ENCODE measurements around the gene SLC4A1. TPM values are rescaled to one million over a fixed set of nuclear protein-coding genes. Genes with fewer than 3 reads are reported as not detected.

Gene SLC4A1
- total RNA-seq, 4 donors from 2014 or later: 0.16 to 1.2 (median 0.56) TPM

DNA sequence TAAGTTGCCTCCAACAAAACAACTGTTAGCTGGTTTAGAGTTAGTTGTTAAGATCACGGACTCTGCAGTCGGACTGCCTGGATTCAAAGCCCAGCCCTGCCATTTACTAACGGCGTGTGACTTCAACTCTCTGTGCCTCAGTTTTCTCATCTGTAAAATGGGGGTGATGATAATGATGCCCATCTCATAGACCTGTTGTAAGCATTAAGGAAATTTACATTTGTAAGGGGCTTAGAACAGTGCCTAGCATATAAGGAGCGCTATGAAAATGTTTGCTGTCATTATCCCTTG is 825 bp downstream of the SLC4A1 start:
- TF ChIP-seq, protein P1, sequence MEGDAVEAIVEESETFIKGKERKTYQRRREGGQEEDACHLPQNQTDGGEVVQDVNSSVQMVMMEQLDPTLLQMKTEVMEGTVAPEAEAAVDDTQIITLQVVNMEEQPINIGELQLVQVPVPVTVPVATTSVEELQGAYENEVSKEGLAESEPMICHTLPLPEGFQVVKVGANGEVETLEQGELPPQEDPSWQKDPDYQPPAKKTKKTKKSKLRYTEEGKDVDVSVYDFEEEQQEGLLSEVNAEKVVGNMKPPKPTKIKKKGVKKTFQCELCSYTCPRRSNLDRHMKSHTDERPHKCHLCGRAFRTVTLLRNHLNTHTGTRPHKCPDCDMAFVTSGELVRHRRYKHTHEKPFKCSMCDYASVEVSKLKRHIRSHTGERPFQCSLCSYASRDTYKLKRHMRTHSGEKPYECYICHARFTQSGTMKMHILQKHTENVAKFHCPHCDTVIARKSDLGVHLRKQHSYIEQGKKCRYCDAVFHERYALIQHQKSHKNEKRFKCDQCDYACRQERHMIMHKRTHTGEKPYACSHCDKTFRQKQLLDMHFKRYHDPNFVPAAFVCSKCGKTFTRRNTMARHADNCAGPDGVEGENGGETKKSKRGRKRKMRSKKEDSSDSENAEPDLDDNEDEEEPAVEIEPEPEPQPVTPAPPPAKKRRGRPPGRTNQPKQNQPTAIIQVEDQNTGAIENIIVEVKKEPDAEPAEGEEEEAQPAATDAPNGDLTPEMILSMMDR (IDR thresholded peaks at IDR 0.05): no peak
- ATAC-seq (ENCODE audit: low FRiP score) (no peak), DNase-seq (ENCODE audit: low spot score) (no peak)

DNA sequence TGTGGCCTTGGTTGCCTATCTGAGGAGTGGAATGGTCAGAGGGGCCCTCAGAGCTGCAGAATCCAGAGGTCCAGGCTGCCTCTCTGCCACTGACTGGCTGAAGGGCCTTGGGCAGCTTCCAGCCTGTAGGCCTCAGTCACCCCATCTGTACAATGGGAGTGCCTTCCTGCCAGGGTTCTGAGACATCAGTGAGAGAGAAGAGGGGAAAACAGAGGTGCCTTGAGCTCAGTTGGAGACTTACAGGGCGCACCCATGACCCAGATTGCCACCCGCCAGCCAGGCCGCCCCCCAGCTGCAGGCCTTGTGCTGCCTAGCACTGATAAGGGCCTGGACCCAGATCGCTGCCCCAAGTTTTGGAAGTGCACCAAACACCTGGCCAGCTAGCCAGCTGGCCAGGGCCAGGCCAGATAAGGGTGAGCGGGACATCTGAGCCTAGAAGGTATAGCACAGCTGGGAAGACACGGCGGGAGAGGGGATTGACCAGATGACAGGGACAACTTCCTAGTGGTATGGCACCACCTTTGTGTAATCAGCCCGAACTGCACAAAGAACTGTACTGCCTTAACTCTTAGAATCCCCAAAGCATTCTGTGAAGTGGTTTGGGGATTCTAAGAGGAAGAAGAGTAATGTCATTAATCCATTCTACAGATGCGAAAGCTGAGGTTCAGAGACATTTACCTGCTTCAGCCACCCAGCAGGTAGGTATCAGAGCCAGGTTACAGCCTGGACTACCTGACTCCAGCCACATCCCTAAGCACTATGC is 1.4 kb downstream of the SLC4A1 start:
- TF ChIP-seq, protein P1 (IDR thresholded peaks at IDR 0.05): no peak
- DNase-seq (ENCODE audit: low spot score): no peak
- no peak for ATAC-seq (ENCODE audit: low FRiP score)

DNA sequence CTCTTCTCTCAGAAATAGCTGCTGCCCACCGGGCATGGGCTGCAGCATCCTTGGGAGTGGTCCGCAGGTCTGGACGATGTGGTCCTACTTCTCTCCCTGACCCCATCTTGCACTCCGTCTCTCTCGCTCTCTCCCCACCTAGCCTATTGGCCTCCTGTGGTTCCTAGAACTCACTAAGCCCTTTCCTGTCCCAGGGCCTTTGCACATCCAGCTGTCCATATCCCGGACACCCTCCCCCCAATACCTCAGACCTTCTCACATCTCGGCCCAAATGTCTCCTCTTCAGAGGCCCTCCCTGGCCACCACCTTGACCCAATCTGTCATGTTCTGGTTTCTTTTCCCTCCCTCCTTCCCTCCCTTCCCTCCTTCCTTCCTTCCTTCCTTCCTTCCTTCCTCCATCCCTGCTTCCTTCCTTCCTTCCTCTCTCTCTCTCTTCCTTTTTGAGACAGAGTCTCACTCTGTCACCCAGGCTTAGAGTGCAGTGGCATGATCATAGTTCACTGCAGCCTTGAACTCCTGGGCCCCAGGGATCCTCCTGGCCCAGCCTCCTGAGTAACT is 4.5 kb downstream of the SLC4A1 start:
- DNase-seq (ENCODE audit: low spot score) (no peak), ATAC-seq (ENCODE audit: low FRiP score) (no peak)
- TF ChIP-seq, protein P1 (IDR thresholded peaks at IDR 0.05): no peak

DNA sequence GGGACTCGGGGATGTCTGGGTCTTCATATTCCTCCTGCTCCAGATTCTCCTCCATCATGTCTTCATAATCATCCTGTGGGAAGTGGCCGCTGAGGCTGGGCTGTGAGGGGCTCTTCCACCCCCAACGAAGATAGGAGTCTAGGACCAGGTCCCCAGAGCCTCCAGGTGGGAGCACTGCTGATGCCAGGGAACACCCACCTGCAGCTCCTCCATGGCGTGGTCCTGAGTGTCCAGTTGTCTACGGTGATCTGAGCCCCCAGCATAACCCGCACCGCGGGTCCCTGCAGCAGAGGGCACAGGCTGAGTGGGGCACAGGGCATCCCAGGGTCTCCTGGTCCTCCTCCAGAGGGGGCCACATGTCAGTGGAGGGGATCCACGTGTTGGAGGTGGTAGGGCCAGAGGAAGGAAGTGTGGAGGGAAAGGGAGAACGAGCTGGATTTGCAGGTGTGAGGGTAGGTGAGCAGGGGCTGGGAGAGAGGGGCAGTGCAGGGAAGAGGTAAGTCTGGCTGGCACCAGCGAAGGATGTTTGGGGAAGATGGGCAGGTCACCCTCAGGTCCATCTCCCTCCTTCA is 5.2 kb downstream of the SLC4A1 start:
- DNase-seq (ENCODE audit: low spot score) (no peak), ATAC-seq (ENCODE audit: low FRiP score) (no peak)
- TF ChIP-seq, protein P1 (IDR thresholded peaks at IDR 0.05): no peak

DNA sequence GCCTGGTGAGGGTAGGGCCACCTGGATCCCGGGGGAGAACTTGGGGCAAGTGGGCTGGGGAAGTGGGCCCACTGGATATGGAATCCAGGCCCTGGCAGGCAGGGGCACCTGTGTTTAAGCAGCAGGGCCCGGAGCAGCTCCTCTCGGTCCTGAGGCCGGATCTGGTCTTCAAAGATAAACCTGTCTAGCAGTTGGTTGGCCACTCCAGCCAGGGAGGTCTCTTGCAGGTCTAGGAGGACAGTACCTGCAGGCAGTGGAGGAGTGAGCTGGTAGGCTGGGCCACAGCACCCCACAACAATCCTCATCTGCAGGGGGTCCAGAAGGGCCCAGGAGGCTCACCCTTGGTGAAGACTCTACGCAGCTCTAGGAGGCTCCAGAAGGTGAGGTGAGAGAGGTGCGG is 7.6 kb downstream of the SLC4A1 start:
- TF ChIP-seq, protein P1 (IDR thresholded peaks at IDR 0.05): no peak
- no peak for DNase-seq (ENCODE audit: low spot score)
- ATAC-seq (ENCODE audit: low FRiP score): no peak

DNA sequence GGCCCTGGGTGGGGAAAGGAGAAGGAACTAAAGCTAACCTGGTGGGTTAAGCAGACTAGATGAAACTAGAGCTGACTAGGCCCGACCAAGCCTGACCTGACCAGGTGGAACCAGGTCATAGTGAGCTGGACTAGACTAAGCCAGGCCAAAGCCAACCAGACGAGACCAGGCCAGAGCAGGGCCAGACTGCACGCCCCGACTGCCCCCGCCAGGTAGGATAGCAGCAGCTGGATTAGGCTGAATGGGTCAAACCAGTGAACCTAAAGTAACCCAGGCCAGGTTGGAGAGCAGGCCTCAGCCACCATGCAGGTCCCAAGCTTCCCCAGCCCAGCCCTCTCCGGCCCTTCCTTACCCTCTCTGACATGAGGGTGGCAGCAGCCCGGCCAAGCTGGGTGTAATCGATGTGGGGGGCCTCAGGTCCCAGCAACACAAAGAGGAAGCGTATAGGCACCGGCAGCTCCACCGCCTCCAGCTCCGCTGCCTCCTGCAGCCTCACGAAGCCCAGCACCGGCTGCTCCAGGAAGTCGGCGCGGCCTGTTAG is 9.1 kb downstream of the SLC4A1 start:
- TF ChIP-seq, protein P1 (IDR thresholded peaks at IDR 0.05): no peak
- DNase-seq (ENCODE audit: low spot score) (no peak), ATAC-seq (ENCODE audit: low FRiP score) (no peak)
